EH (cell line): Measurements from ENCODE around the gene TAPBPL.
"Not testable (repeated sequence)": the region's sequence is repeated elsewhere in the genome, so short reads cannot be mapped to it uniquely, and the experiment has no call there.

Experiments used
- DNase-seq: peaks from one replicate; pipeline ENCODE4 v3.0.0-alpha.2; 2015; ENCODE audit warnings: low read depth

The TAPBPL gene

GRCh38 chr12:6463858-6464257, 12.0 kb downstream of the TAPBPL start:
- DNase-seq = no peak

DNA sequence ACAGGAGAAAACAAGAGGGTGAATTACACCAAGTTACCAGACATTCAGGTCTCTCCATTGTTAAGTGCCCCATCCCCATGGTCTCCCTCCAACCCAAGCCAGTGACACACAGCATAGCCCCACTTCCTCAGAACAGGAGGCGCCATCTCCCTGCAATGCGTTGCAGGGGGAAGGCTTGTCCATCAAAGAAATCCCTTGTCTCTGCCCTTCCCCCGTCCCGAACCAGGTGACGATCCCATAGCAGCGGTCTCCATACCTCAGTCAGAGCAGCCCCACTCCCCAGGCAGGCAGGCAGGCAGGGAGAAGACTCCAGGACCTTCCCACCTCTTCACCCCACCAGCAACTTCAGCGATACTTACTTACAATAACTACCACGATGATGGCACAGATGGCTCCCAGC, 12.7 kb downstream of the TAPBPL start:
- DNase-seq = no peak

DNA sequence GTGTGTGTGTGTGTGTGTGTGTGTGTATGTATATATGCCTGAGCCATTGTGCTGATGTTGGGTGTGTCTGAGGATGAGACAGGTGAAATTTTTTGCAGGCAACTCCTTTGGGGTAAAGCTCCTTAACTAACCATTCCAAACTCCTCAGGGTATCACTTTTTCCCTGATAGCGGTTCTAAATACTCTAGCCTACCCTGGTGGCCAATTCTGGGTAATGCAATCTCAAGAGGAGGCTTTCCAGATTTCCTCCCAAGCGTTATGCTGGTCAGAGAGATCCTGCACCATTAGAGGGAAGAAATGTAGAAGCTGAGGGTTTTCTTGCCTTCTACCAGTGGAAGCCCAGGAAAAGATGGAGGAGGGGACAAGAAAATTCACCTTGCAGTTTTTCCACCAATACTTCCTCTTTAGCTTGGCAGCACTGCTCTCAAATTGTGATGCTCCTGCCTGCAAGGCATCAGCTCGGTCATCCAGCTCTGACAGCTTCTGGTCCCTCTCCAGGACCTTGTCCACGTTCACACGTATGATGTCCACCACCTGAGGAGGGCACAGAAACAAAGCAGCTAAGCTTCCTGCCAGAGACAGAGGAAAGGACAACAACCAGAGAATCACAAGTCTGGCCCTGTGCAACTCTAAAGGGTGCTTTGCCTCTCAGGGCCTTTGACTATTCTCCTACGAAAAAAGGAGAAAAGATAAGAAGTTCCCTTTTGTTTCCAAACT, 13.8 kb downstream of the TAPBPL start:
- peak; percentile 75 for DNase-seq

DNA sequence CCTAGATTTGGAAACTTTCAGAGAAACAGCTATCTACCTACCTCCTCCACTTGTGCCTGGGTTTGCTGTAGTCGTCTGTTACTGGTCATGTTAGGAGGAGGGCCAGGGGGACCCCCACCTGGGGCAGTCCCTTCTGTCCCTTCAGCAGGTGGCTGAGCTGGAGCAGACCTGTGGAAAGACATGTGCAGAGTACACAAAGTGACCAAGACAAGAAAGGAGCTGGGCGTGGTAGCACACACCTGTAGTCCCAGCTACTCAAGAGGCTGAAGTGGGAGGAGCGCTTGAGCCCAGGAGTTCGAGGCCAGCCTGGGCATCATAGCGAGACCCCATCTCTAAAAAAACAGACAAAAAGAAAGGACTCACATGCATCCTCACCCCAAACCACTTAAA, 14.3 kb downstream of the TAPBPL start:
- no peak for DNase-seq

- not testable (repeated sequence) for DNase-seq
Observed at GRCh38 chr12:6466751-6467150, 14.9 kb downstream of the TAPBPL start.

- DNase-seq = not testable (repeated sequence)
Observed at GRCh38 chr12:6467571-6468282, 15.9 kb downstream of the TAPBPL start.

DNA sequence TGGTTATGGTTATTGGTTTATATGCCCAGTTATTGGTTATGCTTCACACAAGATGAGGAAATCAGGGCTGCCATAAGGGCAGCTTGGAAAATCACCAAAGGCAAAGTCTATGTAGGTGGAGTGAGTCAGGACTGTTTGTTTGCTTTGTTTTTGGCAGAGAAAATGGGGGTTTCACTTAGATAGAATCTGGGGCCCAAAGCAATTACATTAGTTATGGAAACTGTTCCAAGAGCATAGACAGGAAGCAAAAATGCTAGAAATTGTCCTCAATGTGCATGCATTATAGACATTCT, 16.4 kb downstream of the TAPBPL start:
- DNase-seq = peak; percentile 18

DNA sequence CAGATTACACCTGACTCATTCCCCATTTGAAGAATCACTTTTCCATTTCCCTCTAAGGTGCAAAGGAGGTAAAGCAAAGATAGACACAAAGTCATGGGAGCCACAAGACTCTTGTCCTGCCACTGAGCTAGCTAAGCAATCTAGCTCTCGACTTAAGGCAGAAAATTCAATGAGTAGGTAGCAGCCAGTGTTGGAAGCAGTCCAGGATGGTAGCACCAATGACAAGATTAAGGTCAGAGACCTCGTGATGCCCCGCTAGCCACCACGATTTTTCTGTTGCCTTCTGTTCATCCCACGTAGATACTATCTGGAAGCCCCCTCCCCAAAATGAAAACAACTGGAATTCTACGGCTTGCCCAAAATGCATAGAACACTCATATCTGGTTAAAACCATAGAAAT, 17.2 kb downstream of the TAPBPL start:
- no peak for DNase-seq

GRCh38 chr12:6469609-6470374, 17.9 kb downstream of the TAPBPL start:
- DNase-seq = peak; percentile 26

DNA sequence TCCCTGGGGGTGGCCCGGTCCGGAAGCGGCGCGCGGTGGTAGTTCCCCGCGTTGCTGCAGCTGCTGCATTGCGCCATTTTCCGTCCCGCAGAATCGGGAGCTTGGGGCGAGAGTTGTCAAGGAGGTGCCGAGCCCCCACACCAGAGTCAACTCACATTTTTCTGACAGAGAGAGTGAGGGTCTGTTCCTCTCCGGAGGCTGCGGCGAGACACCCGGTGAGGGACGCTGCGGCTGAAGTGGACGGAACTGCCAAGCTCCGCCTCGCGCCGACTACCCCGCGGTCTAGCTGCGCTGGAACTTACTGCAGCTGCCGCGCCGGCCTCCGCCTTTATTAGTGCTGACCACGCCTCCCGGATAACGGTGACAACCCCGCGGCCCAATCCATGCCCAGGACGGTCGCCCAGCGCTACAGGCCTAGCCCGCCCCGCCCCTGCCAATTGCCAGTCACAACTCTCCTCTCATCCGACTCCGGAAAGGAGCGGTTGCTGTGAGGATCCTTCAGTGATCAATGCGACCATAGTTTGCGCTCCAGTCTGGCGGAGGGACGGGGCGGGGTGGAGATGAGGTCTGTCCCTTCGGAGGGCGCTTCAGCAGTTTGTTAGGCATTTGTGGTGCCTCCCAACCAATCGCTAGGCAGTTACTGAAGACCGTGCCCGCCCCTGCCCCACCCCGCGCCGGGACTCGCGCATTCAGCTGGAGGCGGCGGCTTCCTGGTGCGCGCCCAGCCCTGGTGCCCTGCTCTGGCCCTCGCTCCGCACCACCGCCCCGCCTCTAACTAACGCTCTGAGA, 18.7 kb downstream of the TAPBPL start, which contains the start of gene VAMP1:
TSS of gene VAMP1 (minus strand) at position 303 of the 789 bp plus-strand sequence. CDS start at position 157, 146 bp downstream.
- peak; percentile 98 for DNase-seq

DNA sequence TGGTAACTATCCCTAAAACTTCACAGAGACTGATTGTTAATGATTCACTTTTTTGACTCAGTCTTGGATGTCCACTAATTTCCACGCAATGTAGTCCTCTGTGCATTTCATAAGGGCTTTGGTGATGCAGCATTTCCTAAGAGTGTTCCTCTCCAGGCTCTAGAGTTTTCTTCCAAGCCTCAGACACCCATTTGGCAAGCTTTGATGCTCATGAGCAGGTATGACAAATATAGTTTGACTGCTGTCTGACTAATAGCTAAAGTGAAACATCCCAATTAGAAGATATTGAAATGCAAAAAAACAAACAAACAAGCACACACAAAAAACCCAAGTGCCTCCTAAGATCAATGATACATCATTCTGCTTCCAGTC, 20.1 kb downstream of the TAPBPL start:
- DNase-seq = peak; percentile 33

- no peak for DNase-seq
Observed at GRCh38 chr12:6472491-6472890, 20.6 kb downstream of the TAPBPL start.

DNA sequence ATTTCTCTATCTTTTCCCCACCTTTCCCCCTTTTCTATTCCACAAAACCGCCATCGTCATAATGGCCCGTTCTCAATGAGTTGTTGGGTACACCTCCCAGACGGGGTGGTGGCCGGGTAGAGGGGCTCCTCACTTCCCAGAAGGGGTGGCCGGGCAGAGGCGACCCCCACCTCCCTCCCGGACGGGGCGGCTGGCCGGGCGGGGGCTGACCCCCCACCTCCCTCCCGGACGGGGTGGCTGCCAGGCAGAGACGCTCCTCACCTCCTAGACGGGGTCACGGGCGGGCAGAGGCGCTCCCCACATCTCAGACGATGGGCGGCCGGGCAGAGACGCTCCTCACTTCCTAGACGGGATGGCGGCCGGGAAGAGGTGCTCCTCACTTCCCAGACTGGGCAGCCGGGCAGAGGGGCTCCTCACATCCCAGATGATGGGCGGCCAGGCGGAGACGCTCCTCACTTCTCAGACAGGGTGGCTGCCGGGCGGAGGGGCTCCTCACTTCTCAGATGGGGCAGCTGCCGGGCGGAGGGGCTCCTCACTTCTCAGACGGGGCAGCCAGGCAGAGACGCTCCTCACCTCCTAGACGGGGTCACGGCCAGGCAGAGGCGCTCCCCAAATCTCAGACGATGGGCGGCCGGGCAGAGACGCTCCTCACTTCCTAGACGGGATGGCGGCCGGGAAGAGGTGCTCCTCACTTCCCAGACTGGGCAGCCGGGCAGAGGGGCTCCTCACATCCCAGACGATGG, 23.6 kb downstream of the TAPBPL start:
- DNase-seq = not testable (repeated sequence)

DNA sequence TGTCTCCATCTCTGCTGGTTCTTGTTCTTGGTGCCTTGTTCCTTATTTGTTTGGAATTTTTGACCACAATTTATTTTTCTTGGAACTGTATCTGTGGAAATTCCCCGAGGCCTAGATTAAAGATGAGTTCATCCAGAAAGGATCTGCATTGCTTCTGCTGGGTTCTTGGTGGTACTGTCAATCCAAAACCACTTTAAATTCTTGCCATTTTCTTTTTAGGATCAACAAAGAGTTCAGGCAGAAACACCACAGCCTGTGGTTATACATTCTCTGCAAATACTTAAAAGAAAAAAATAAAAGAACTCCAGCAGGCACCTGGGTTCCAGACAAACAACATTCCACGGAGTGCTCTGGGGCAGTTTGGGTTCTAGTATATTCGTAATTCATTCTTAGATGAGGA, 24.6 kb downstream of the TAPBPL start:
- peak; percentile 96 for DNase-seq

GRCh38 chr12:6477601-6478377, 25.9 kb downstream of the TAPBPL start:
- DNase-seq = not testable (repeated sequence)

- peak; percentile 92 for DNase-seq
Observed at GRCh38 chr12:6478416-6478815, 26.6 kb downstream of the TAPBPL start.

- DNase-seq = no peak
Observed at GRCh38 chr12:6488240-6488639, 36.4 kb downstream of the TAPBPL start.

GRCh38 chr12:6489449-6489848, 37.6 kb downstream of the TAPBPL start:
- DNase-seq = no peak

GRCh38 chr12:6490673-6491072, 38.8 kb downstream of the TAPBPL start:
- DNase-seq = not testable (repeated sequence)

DNA sequence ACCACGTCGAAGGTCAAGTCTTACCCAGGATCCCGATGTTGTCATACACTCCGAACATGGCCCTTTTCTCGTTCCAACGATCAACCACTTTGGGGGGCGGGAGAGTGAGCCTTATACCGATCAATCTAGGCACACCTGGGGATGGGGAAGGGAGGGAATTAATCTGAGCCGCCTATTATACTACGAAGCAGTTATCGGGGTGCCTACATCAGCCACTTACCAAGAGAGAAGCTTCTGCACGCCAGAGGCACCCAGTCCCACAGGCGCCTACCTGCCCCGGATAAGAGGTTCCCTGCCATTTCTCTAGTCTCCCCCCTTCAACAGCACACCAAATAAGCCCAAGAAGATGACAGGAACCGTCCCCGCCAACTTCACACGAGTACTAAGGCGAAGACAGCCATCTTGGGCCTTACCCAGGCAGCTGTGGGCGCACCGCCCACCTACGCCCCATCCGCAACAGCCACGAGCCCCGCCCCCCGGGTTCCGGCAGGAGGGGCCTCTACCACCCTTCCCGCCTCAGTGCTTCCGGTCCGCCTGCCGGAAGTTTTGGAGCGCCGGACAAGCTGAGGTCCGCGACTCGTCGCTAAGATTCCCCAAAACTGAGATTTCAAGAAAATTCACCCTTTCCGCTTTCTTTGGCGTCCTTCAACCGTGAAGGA, 41.1 kb downstream of the TAPBPL start, which contains the start of gene MRPL51:
TSS of gene MRPL51 (minus strand) at position 425 of the 659 bp plus-strand sequence. CDS start at position 299, 126 bp downstream.
- DNase-seq = peak; percentile 94
